ENCODE data around the gene VPS13C.
"Not testable (repeated sequence)": the region's sequence is repeated elsewhere in the genome, so short reads cannot be mapped to it uniquely, and the experiment has no call there.

Gene VPS13C

GRCh38 chr15:62047282-62047827, 12.9 kb downstream of the VPS13C start:
- DNase-seq (ENCODE audit: low read depth, low spot score): no peak

DNA sequence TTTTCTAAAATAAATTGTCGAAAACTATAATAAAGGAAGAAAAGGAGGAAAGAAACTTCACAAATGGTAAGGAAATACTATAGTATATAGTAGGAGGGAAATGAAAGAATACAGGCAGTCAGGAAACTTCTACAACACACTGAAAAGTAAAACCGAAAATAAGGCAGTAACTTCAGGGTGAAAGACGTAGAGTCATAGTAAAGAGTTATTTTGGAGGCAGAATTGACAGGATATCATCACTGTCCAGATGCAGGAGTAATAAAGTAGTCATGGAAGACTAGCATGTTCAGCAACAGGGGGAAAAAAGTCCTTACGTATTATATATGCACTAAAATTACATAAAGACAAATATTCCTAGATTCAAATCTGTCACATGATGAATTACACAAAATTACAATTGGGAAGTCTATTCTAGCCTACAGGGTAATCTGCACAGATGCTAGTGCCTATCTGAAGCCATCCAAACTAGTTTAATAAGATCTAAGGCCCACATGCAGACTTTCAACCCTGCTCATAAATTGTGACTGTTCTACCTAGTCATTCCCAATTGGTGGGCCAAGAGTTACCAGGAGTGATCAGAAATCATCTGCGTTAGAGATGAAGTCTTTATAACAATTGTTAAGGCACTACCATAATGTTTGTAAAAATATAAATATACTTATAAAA, 14.0 kb downstream of the VPS13C start:
- DNase-seq (ENCODE audit: low read depth, low spot score): no peak

- DNase-seq (ENCODE audit: low read depth, low spot score): no peak
These were observed 24.9 kb downstream of the VPS13C start for GRCh38 chr15:62035256-62035924.

DNA sequence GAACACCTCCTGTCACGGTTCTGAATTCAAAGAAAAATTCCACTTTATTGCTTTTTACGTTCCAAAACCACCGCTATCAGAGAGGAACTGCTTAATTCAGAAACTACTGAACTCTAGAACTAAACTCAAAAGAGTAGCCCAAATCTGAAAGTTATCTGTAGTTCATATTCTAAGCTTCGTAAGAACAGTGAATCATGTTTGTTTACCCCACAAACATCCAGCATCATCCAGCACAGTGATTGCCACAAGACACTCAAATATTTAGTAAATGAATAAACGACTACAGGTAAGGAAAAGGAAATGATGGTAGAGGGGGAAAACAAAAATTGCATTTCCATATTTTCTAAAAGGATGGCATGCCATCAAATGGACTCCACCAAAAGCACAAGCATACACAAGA, 32.3 kb downstream of the VPS13C start:
- DNase-seq (ENCODE audit: low read depth, low spot score): no peak

DNA sequence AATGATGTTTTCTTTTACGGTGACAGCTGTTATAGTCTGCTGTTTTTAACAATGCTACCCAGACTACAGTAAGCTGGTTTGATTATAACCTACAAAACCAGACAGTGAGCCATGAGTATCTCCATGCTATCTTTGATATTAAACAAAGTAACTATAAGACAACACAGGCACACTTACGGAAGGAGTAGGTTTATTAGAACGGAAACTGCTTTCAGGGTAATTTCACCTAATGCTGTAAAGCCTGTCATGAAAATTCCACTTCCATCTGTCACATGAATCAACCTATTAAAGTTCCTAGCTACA, 33.0 kb downstream of the VPS13C start:
- DNase-seq (ENCODE audit: low read depth, low spot score): no peak

GRCh38 chr15:62026487-62027262, 33.6 kb downstream of the VPS13C start:
- DNase-seq (ENCODE audit: low read depth, low spot score): no peak

- no peak for DNase-seq (ENCODE audit: low read depth, low spot score)
These were observed 38.2 kb downstream of the VPS13C start for GRCh38 chr15:62021991-62022600.

DNA sequence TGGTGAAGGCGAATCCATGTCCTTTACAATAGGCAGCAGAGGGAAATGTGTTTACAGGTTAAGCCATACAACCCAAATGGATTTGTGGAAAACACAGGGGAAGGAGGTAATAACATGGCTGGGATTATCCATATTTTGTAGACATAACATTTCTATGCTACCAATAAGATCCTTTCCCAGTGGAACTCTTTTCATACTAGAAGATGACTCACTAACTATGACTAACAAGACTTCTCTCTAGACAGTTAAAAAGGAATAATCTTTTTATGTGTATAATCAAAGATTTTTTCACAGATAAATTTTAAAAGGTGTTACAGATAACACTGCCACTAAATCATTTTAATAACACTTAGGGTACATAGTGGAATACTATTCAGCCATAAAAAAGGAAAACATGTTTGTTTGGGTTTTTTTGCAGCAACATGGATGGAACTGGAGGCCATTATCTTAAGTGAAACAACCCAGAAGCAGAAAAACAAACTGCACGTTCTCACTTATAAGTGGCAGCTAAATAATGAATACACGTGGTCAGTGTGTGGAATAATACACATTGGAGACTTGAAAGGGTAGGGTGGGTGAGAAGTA, 39.6 kb downstream of the VPS13C start:
- no peak for DNase-seq (ENCODE audit: low read depth, low spot score)

GRCh38 chr15:62005354-62005753, 54.9 kb downstream of the VPS13C start:
- DNase-seq (ENCODE audit: low read depth, low spot score): not testable (repeated sequence)

DNA sequence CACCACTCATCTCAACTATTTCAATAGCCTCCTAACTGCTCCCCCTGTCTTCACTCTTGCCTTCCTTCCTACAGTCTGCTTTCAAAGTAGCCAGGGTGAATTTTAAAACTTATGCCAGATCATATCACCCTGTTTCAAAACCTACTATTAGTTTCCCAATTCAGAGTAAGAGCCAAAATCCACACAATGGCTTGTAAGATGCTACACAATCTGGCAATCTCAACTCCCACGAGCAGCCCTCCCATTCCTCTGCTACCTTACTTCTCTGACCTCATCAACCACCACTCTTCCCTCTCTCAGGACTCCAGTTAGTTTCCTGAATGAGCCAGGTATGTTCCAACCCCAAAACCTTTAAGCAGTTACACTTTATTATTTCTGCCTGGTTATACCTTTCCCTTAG, 62.5 kb downstream of the VPS13C start:
- no peak for DNase-seq (ENCODE audit: low read depth, low spot score)

DNA sequence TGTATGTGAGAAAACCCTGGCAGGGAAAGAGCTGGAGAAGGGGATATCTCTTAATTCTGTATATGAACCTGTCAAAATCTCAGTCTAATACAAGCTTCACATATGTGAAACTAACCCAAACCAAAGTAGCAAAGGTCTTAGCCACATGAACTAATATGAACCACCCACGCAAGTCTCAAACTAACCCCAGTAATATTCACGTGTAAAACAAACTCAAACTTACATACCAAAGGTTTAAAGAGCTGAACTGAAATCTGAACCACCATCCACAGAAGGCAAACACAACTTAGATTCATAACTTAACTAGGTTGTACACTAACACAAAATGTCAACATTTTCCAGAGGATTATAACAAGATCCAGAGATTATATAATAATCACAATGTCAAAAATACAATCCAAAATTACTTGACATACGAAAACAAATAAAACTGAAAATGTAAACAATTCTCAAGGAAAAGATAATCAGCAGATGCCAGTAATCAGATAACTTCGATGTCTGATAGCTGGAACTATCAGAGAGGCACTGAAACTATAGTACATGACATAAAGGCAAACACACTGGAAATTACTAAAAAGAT, 64.1 kb downstream of the VPS13C start:
- DNase-seq (ENCODE audit: low read depth, low spot score): no peak

DNA sequence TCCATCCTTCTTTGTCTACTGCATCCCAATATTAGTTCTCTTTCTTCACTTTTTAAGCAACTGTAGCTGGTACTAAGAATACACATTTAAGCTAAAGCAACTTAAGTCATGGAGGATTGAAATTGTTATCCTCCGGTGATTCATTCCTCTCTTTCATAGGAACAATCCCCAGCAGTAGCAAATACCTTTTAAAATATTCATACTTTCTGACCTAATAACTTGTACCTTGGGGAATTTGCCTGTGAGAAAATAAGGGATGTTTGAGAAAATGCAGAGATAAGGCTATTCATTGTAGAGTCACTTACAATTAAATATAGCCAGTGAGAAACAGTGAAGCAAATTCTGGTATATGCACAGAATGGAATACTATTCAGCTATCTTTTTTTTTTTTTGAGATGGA, 66.0 kb downstream of the VPS13C start:
- no peak for DNase-seq (ENCODE audit: low read depth, low spot score)

DNA sequence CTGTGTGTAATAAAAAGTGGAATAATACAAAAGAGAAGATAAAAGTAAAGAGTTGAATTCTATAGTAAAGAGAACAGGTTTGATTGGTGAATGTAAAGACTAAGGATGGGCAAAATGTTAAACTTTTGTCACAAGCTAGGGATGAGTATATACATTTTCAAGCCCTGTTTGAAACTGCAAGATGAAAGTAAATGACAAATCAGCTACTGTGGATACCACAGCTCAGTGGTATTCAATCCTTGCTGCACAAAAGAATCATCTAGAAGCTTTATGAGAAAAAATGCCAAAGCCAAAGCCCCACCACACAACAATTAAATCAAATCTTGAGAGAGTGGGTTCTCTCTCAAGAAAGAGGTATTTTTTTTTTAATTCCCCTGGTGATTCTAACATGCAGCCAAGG, 67.7 kb downstream of the VPS13C start:
- DNase-seq (ENCODE audit: low read depth, low spot score): no peak

- no peak for DNase-seq (ENCODE audit: low read depth, low spot score)
These were observed 70.6 kb downstream of the VPS13C start for GRCh38 chr15:61989667-61990066.

GRCh38 chr15:61987824-61988223, 72.4 kb downstream of the VPS13C start:
- DNase-seq (ENCODE audit: low read depth, low spot score): no peak

- DNase-seq (ENCODE audit: low read depth, low spot score): no peak
These were observed 77.2 kb downstream of the VPS13C start for GRCh38 chr15:61983081-61983480.

- no peak for DNase-seq (ENCODE audit: low read depth, low spot score)
These were observed 82.0 kb downstream of the VPS13C start for GRCh38 chr15:61978225-61978624.

- no peak for DNase-seq (ENCODE audit: low read depth, low spot score)
These were observed 85.5 kb downstream of the VPS13C start for GRCh38 chr15:61974759-61975158.

- DNase-seq (ENCODE audit: low read depth, low spot score): no peak
These were observed 86.1 kb downstream of the VPS13C start for GRCh38 chr15:61974118-61974517.

GRCh38 chr15:61951949-61952348, 108.3 kb downstream of the VPS13C start:
- DNase-seq (ENCODE audit: low read depth, low spot score): no peak

- no peak for DNase-seq (ENCODE audit: low read depth, low spot score)
These were observed 113.5 kb downstream of the VPS13C start for GRCh38 chr15:61946778-61947177.

- DNase-seq (ENCODE audit: low read depth, low spot score): no peak
These were observed 116.3 kb downstream of the VPS13C start for GRCh38 chr15:61943992-61944391.
